Amygdala (tissue), 56 donors: ENCODE measurements around the gene TAF7.
A peak's percentile ranks its signal among the peaks of the same experiment; 100 is the strongest.
"Not testable (repeated sequence)": the region's sequence is repeated elsewhere in the genome, so short reads cannot be mapped to it uniquely, and the experiment has no call there.

Experiments used
- DNase-seq, 56 donors: peaks; one replicate each; lab custom pipeline; 2025; lab: John Stamatoyannopoulos, UW

The TAF7 gene

GRCh38 chr5:141340781-141341354 is 20.3 kb upstream of the TAF7 start:
- DNase-seq, result not testable (repeated sequence)

- DNase-seq, result no peak
These were observed 18.1 kb upstream of the TAF7 start, which contains the start of gene PCDHGA2 for GRCh38 chr5:141338538-141339306. Gene PCDHGA2 (plus strand): TSS chr5:141338760.

- not testable (repeated sequence) for DNase-seq
These were observed 12.0 kb upstream of the TAF7 start for GRCh38 chr5:141332571-141332970.

GRCh38 chr5:141330299-141331080 is 9.9 kb upstream of the TAF7 start, which contains the start of gene PCDHGA1:
Gene PCDHGA1 (plus strand): TSS chr5:141330514.
- DNase-seq, result no peak

GRCh38 chr5:141328231-141328630 is 7.6 kb upstream of the TAF7 start:
- DNase-seq, result no peak

- peak in 49 of 56 donors; percentile 4 to 78 (median 37) for DNase-seq
These were observed 5.7 kb upstream of the TAF7 start for GRCh38 chr5:141326088-141326854.

- no peak for DNase-seq
These were observed 1.7 kb upstream of the TAF7 start for GRCh38 chr5:141322261-141322660.

- DNase-seq, result no peak
These were observed 885 bp downstream of the TAF7 start for GRCh38 chr5:141319699-141320098.

GRCh38 chr5:141319202-141319601 is 1.4 kb downstream of the TAF7 start:
- no peak for DNase-seq

GRCh38 chr5:141316963-141317362 is 3.6 kb downstream of the TAF7 start:
- not testable (repeated sequence) for DNase-seq

- no peak for DNase-seq
These were observed 6.9 kb downstream of the TAF7 start for GRCh38 chr5:141313711-141314110.

- DNase-seq, result no peak
These were observed 14.0 kb downstream of the TAF7 start for GRCh38 chr5:141306630-141307029.

GRCh38 chr5:141303756-141304155 is 16.8 kb downstream of the TAF7 start, which contains the start of gene SLC25A2:
Gene SLC25A2 (minus strand): TSS chr5:141304049. CDS start chr5:141303865, 184 bp downstream.
- no peak for DNase-seq

GRCh38 chr5:141298376-141298775 is 22.2 kb downstream of the TAF7 start:
- no peak for DNase-seq

GRCh38 chr5:141272906-141273305 is 47.7 kb downstream of the TAF7 start:
- no peak for DNase-seq

GRCh38 chr5:141269195-141269594 is 51.4 kb downstream of the TAF7 start:
- no peak for DNase-seq
